ENCODE data around the gene SPAG7. TPM values are rescaled to one million over a fixed set of nuclear protein-coding genes. Genes with fewer than 3 reads are reported as not detected.
"Not testable (repeated sequence)": the region's sequence is repeated elsewhere in the genome, so short reads cannot be mapped to it uniquely, and the experiment has no call there.

Gene SPAG7
- polyA plus RNA-seq, 1 donor, result 92.0 TPM

DNA sequence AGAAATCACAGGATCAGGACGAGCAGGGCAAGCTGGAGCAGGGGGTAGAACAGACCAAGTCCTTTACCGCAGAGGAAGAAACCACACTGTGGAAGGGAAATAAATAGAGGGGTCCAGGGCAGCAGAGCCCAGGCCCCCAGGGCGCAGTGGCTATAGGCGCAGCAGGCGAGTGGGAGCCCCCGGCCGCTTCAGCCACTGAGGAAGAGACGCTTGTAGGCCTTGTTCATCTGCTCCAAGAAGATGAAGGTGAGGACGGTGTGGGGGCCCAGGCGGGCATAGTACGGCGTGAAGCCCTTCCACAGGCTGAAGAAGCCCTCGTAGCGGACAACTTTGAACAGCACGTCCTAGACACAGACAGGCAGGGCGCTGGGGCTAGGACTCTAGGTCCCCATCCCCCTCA lies 30.1 kb downstream of the SPAG7 start:
- DNase-seq, result no peak

DNA sequence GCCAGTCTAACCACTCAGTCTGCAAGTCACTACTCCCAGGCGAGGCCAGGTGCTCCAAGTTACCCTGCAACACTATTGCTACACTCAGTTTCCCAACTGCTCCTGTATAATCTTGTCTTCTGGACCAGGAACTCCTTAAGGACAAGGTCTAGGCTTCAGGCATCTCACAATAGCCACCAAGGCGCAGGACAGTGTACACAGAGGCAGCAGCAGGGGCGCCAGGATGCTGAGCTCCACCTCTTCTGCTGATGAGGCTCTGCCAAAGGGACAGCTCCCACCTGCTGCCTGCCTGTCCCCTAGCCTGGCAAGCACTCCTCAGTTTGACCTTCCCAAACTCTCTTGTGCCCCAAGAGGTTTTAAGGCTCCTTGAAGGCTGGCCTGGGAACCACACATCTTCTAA lies 31.2 kb downstream of the SPAG7 start:
- no peak for DNase-seq

DNA sequence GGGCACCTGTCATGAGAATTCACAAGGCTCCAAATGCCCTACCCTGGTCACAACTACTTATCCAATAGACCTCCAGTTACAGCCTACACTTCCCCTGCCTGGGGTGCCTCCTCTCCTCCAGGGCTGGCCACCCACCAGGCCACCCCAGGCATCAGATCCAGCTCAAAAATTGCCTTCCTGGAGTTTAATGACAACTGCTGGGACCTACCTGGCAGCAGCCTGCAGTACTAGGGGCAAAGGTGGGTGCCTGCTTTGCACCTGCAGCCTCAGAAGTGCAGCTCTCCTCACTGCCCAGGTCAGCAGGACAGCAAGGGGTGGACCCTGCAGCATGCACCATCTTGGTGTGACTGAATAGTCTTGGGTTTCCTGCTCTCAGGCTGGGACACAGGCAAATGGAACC lies 32.0 kb downstream of the SPAG7 start:
- no peak for DNase-seq

DNA sequence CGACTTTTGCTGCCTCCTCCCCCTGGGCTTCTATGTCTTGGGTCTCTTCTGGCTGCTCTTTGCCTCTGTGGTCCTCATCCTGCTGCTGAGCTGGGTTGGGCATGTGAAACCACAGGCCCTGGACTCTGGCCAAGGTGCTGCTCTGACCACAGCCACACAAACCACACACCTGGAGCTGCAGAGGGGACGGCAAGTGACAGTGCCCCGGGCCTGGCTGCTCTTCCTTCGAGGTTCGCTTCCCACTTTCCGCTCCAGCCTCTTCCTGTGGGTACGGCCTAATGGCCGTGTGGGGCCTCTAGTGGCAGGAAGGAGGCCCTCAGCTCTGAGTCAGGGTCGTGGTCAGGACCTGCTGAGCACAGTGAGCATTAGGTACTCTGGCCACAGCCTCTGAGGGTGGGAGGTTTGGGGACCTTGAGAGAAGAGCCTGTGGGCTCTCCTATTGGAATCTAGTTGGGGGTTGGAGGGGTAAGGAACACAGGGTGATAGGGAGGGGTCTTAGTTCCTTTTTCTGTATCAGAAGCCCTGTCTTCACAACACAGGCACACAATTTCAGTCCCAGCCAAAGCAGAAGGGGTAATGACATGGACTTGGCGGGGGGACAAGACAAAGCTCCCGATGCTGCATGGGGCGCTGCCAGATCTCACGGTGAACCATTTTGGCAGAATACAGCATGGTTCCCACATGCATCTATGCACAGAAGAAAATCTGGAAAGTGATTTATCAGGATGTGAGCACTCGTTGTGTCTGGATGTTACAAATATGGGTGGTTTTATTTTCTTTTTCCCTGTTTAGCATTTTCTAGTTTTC lies 33.2 kb downstream of the SPAG7 start:
- no peak for DNase-seq

DNA sequence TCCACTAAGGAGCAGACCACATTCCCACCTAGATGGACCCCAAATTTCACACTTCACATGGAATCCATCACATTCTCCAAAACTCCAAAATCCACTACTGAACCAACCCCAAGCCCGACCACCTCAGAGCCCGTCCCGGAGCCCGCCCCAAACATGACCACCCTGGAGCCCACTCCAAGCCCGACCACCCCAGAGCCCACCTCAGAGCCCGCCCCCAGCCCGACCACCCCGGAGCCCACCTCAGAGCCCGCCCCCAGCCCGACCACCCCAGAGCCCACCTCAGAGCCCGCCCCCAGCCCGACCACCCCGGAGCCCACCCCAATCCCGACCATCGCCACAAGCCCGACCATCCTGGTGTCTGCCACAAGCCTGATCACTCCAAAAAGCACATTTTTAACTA lies 34.0 kb downstream of the SPAG7 start:
- DNase-seq, result no peak

DNA sequence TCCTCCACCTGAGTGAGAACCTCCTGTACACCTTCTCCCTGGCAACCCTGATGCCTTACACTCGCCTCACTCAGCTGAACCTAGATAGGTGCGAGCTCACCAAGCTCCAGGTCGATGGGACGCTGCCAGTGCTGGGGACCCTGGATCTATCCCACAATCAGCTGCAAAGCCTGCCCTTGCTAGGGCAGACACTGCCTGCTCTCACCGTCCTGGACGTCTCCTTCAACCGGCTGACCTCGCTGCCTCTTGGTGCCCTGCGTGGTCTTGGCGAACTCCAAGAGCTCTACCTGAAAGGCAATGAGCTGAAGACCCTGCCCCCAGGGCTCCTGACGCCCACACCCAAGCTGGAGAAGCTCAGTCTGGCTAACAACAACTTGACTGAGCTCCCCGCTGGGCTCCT lies 34.9 kb downstream of the SPAG7 start:
- no peak for DNase-seq

DNA sequence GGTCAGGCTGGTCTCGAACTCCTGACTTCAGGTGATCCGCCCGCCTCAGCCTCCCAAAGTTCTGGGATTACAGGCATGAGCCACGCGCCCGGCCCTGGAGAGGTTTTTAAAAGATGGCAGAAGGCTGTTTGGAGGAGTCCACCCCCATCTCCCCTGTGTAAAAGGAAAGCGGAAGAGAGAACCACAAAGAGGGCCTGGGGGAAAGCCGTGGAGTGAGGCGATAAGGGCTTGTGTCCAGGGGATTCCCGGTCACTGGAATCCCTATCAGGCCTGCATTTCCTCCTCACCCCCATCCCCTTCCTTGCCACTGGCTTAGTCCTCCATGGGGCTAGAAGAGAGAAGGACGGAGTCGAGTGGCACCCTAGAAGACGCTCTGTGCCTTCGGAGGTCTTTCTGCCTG lies 35.7 kb downstream of the SPAG7 start, which contains the start of gene GP1BA:
Gene GP1BA, plus strand, starts transcription at position 315 of the 400 bp plus-strand sequence. CDS start 328 bp downstream, outside the sequence.
- DNase-seq, result no peak

DNA sequence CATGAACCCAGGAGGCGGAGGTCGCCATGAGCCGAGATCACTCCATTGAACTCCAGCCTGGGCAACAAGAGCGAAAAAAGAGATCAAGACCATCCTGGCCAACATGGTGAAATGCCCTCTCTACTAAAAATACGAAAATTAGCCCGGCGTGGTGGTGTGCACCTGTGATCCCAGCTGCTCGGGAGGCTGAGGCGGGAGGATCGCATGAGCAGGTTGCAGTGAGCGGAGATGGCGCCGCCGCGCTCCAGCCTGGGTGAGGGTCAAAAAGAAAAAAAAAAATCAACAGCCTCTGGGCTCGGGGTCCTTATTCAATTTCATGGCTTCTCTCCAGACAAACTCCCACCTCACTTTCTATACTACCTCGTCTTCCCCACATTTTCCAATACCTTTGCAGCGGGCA lies 38.7 kb downstream of the SPAG7 start:
- no peak for DNase-seq

DNA sequence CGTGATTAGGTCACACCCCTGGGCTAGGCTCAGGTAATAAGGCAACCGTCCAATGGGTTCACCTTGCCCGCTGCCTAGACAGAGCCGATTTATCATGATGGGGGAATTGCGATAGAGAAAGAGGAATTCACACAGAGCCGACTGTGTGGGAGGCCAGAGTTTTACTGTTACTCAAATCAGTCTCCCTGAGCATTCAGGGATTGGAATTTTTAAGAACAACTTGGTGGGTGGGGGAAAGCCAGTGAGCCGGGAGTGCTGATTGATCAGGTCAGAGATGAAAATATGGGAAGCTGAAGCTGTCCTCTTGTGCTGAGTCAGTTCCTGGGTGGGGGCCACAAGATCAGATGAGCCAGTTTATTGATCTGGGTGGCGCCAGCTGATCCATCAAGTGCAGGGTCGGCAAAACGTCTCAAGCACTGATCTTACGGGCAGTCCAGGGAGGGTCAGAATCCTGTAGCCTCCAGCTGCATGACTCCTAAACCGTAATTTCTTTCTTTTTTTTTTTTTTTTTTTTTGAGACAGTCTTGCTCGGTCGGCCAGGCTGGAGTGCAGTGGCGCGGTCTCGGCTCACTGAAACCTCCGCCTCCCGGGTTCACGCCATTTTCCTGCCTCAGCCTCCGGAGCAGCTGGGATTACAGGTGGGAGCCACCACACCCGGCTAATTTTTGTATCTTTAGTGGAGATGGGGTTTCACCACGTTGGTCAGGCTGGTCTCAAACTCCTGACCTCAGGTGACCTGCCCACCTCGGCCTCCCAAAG lies 40.9 kb downstream of the SPAG7 start:
- not testable (repeated sequence) for DNase-seq

DNA sequence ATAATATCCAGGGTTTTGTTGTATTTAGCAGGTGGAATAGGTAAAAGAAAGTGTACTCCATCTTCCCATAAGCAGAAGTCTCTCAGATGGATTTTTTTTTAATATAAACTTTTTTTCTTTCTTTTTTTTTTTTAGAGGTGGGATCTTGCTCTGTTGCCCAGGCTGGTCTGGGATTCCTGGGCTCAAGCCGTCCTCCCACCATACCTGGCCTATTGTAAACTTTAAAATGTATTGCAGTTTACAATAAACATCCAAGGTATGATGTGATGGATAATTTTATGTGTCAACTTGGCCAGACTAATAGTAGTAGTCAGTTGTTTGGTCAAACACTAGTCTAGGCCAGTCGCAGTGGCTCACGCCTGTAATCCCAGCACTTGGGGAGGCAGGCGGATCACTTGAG lies 46.3 kb downstream of the SPAG7 start:
- DNase-seq, result no peak

DNA sequence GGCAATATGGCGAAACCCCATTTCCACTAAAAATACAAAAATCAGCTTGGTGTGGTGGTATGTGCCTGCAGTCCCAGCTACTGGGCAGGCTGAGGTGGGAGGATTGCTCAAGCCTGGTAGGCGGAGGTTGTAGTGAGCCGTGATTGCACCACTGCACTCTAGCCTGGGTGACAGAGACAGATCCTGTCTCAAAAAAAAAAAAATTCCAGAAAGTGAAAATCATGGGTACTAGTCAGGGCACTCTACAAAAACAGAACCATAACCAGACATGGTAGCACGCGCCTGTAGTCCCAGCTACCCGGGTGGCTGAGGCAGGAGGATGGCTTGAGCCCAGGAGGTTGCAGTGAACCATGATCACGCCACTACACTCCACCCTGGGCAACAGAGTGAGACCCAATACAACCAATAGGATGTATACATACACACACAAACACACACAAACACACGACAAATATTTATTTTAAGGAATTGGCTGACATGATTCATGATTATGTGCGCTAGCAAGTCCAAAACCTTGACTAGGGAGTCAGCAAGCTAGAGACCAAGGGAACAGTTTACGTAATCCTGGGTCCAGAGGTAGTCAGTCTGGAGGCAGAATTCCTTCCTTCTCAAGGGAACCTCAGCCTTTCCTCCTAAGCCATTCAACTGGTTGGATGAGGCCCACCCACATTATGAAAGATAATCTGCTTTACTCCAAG lies 47.1 kb downstream of the SPAG7 start:
- no peak for DNase-seq

DNA sequence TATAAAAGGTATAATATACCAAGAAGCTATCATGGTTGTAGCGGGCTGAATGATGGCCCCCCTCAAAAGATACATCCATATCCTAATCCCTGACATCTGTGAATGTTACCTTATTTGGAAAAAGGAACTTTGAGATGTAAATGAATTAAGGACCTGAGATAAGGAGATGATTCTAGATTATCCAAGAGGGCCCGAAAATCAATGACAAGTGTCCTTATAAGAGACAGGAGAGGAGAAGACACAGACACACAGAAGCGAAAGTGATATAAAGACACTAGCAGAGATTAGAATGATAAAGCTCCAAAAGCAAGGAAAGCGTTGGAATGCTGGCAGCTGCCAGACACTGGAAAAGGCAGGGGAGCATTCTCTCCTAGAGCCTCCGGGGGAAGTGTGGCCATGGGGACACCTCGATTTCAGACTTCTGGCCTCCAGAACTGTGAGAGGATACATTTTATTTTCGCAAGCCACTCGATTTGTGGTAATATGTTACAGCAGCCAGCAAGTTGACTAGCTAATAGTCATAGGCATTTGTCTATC lies 48.0 kb downstream of the SPAG7 start:
- no peak for DNase-seq

DNA sequence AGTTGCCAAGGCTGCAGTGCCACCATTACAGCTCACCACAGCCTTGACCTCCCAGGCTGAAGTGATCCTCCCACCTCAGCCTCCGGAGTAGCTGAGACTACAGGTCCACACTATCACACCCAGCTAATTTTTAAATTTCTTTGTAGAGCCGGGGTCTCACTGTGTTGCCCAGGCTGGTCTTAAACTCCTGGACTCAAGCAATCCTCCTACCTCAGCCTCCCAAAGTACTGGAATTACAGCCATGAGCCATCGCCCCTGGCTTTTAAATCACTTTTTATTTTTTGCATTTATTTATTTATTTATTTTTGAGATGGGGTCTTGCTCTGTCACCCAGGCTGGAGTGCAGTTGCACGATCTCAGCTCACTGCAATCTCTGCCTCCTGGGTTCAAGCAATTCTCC lies 53.1 kb downstream of the SPAG7 start:
- not testable (repeated sequence) for DNase-seq

DNA sequence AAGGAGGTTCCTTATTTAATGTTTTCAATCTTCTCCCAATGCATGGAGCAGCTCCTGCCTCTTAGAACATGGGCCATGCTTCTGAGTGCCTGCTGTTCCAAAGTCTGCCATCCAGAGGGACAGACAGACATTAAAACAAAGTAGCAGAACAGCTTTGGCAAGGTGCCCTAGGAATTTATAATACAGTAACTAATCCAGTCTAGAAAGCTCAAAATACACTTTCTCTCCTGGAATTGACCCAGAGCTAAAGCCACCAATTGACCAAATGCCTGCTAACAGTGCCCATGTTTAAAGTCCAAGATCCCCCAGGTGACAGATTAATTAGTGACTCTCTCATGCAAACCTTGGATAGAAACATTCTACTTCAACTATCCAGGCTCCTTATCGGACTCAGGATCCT lies 53.6 kb downstream of the SPAG7 start:
- DNase-seq, result no peak

Other genes starting within 250 kb of the SPAG7 start
- 19.5 TPM for gene MED11, start 236.4 kb downstream of the SPAG7 start, polyA plus RNA-seq (ENCODE audit: insufficient read length)
- gene ZMYND15, start 228.0 kb downstream of the SPAG7 start, polyA plus RNA-seq (ENCODE audit: insufficient read length), result 0.97 TPM
- 7.8 TPM for gene CXCL16, start 227.9 kb downstream of the SPAG7 start, polyA plus RNA-seq (ENCODE audit: insufficient read length)
- not detected for gene TM4SF5, start 195.9 kb downstream of the SPAG7 start, polyA plus RNA-seq (ENCODE audit: insufficient read length)
- 4.7 TPM for gene VMO1, start 181.5 kb downstream of the SPAG7 start, polyA plus RNA-seq (ENCODE audit: insufficient read length)
- 0.98 TPM for gene GLTPD2, start 178.9 kb downstream of the SPAG7 start, polyA plus RNA-seq (ENCODE audit: insufficient read length)
- 94.3 TPM for gene PSMB6, start 171.7 kb downstream of the SPAG7 start, polyA plus RNA-seq (ENCODE audit: insufficient read length)
- 28.7 TPM for gene PLD2, start 160.7 kb downstream of the SPAG7 start, polyA plus RNA-seq (ENCODE audit: insufficient read length)
- 28.3 TPM for gene MINK1, start 134.5 kb downstream of the SPAG7 start, polyA plus RNA-seq (ENCODE audit: insufficient read length)
- gene C17orf107, start 68.3 kb downstream of the SPAG7 start, polyA plus RNA-seq (ENCODE audit: insufficient read length), result 1.5 TPM
- 3.3 TPM for gene CHRNE, start 64.7 kb downstream of the SPAG7 start, polyA plus RNA-seq (ENCODE audit: insufficient read length)
- 0.88 TPM for gene GP1BA, start 35.5 kb downstream of the SPAG7 start, polyA plus RNA-seq (ENCODE audit: insufficient read length)
- gene SLC25A11, start 27.8 kb downstream of the SPAG7 start, polyA plus RNA-seq (ENCODE audit: insufficient read length), result 57.1 TPM
- 75.2 TPM for gene RNF167, start 27.5 kb downstream of the SPAG7 start, polyA plus RNA-seq (ENCODE audit: insufficient read length)
- gene PFN1, start 19.3 kb downstream of the SPAG7 start, polyA plus RNA-seq (ENCODE audit: insufficient read length), result 432 TPM
- gene ENO3, start 16.7 kb downstream of the SPAG7 start, polyA plus RNA-seq (ENCODE audit: insufficient read length), result 2,174 TPM
- 32.9 TPM for gene CAMTA2, start 19.9 kb upstream of the SPAG7 start, polyA plus RNA-seq (ENCODE audit: insufficient read length)
- 4.9 TPM for gene INCA1, start 29.7 kb upstream of the SPAG7 start, polyA plus RNA-seq (ENCODE audit: insufficient read length)
- 129 TPM for gene KIF1C, start 30.1 kb upstream of the SPAG7 start, polyA plus RNA-seq (ENCODE audit: insufficient read length)
- not detected for gene SLC52A1, start 67.6 kb upstream of the SPAG7 start, polyA plus RNA-seq (ENCODE audit: insufficient read length)
- 11.6 TPM for gene ZFP3, start 110.7 kb upstream of the SPAG7 start, polyA plus RNA-seq (ENCODE audit: insufficient read length)
- gene ZNF232, start 144.1 kb upstream of the SPAG7 start, polyA plus RNA-seq (ENCODE audit: insufficient read length), result 11.1 TPM
- 21.0 TPM for gene USP6, start 148.2 kb upstream of the SPAG7 start, polyA plus RNA-seq (ENCODE audit: insufficient read length)
- 9.0 TPM for gene ZNF594, start 224.1 kb upstream of the SPAG7 start, polyA plus RNA-seq (ENCODE audit: insufficient read length)

Measured in hindlimb muscle (tissue), 1 donor.